Left kidney (tissue), 2 donors: ENCODE data around the gene MAP7D3. TPM values are rescaled to one million over a fixed set of nuclear protein-coding genes. Genes with fewer than 3 reads are reported as not detected.
"Not testable (repeated sequence)": the region's sequence is repeated elsewhere in the genome, so short reads cannot be mapped to it uniquely, and the experiment has no call there.

Experiments used
- DNase-seq: peaks from one replicate; pipeline ENCODE4 v3.0.0-alpha.2; 2013
- polyA plus RNA-seq: library from polyadenylated mRNA; unstranded; fragments of 120-200 nt; gene quantifications from one replicate; pipeline ENCODE4 v1.2.1, GENCODE V29; 2013; ENCODE audit not compliant: insufficient read length

MAP7D3 gene
- polyA plus RNA-seq, 1 donor, result 19.3 TPM

- no peak for DNase-seq
Observed at GRCh38 chrX:136255541-136255940, 4.3 kb upstream of the MAP7D3 start.

GRCh38 chrX:136250191-136251040 is 784 bp downstream of the MAP7D3 start:
- DNase-seq, result no peak

- no peak for DNase-seq
Observed at GRCh38 chrX:136246201-136246600, 5.0 kb downstream of the MAP7D3 start.

- DNase-seq, result not testable (repeated sequence)
Observed at GRCh38 chrX:136237849-136238248, 13.4 kb downstream of the MAP7D3 start.

GRCh38 chrX:136237074-136237473 is 14.1 kb downstream of the MAP7D3 start:
- DNase-seq, result no peak

GRCh38 chrX:136228839-136229207 is 22.4 kb downstream of the MAP7D3 start:
- no peak for DNase-seq

- DNase-seq, result no peak
Observed at GRCh38 chrX:136227948-136228838, 23.0 kb downstream of the MAP7D3 start.

GRCh38 chrX:136227074-136227473 is 24.1 kb downstream of the MAP7D3 start:
- DNase-seq, result no peak

GRCh38 chrX:136221851-136222513 is 29.2 kb downstream of the MAP7D3 start:
- DNase-seq, result no peak

GRCh38 chrX:136220951-136221350 is 30.2 kb downstream of the MAP7D3 start:
- DNase-seq, result no peak

GRCh38 chrX:136220540-136220939 is 30.7 kb downstream of the MAP7D3 start:
- no peak for DNase-seq

- no peak for DNase-seq
Observed at GRCh38 chrX:136219893-136220292, 31.3 kb downstream of the MAP7D3 start.

- no peak for DNase-seq
Observed at GRCh38 chrX:136215559-136215958, 35.6 kb downstream of the MAP7D3 start.

GRCh38 chrX:136214551-136214950 is 36.6 kb downstream of the MAP7D3 start:
- no peak for DNase-seq

- DNase-seq, result no peak
Observed at GRCh38 chrX:136212557-136213111, 38.6 kb downstream of the MAP7D3 start.

GRCh38 chrX:136211766-136212556 is 39.2 kb downstream of the MAP7D3 start:
- DNase-seq, result no peak

- DNase-seq, result no peak
Observed at GRCh38 chrX:136210806-136211205, 40.4 kb downstream of the MAP7D3 start.

GRCh38 chrX:136210243-136210642 is 41.0 kb downstream of the MAP7D3 start:
- DNase-seq, result no peak

GRCh38 chrX:136209751-136210150 is 41.4 kb downstream of the MAP7D3 start:
- no peak for DNase-seq

- no peak for DNase-seq
Observed at GRCh38 chrX:136209016-136209738, 42.0 kb downstream of the MAP7D3 start.

GRCh38 chrX:136207546-136207945 is 43.7 kb downstream of the MAP7D3 start:
- no peak for DNase-seq
